Fibroblast of peridontal ligament (primary cell): ENCODE data around the gene P4HA2.

Experiments used
- DNase-seq: peaks from one replicate; pipeline ENCODE4 v3.0.0-alpha.2; 2010; ENCODE audit errors: extremely low read depth

Gene P4HA2

GRCh38 chr5:132264546-132265335 lies 37.1 kb upstream of the P4HA2 start:
- no peak for DNase-seq

GRCh38 chr5:132263548-132264261 lies 36.1 kb upstream of the P4HA2 start:
- DNase-seq = peak; percentile 89

GRCh38 chr5:132262882-132263547 lies 35.4 kb upstream of the P4HA2 start:
- no peak for DNase-seq

- DNase-seq = no peak
These were observed 34.5 kb upstream of the P4HA2 start for GRCh38 chr5:132261881-132262845.

GRCh38 chr5:132260714-132261551 lies 33.3 kb upstream of the P4HA2 start:
- DNase-seq = peak; percentile 74

GRCh38 chr5:132260051-132260450 lies 32.4 kb upstream of the P4HA2 start:
- DNase-seq = peak; percentile 9

GRCh38 chr5:132259069-132259851 lies 31.6 kb upstream of the P4HA2 start:
- peak; percentile 91 for DNase-seq

GRCh38 chr5:132258102-132259068 lies 30.7 kb upstream of the P4HA2 start:
- DNase-seq = peak; percentile 47

- peak; percentile 32 for DNase-seq
These were observed 29.8 kb upstream of the P4HA2 start, which contains the start of gene PDLIM4 for GRCh38 chr5:132257131-132258101. PDLIM4 (plus strand) TSS chr5:132257696; CDS start chr5:132257735, 39 bp downstream.

- no peak for DNase-seq
These were observed 29.1 kb upstream of the P4HA2 start for GRCh38 chr5:132256783-132257130.

GRCh38 chr5:132256086-132256782 lies 28.6 kb upstream of the P4HA2 start:
- no peak for DNase-seq

- no peak for DNase-seq
These were observed 26.8 kb upstream of the P4HA2 start for GRCh38 chr5:132254321-132254977.

- no peak for DNase-seq
These were observed 26.0 kb upstream of the P4HA2 start for GRCh38 chr5:132253452-132254320.

GRCh38 chr5:132253008-132253441 lies 25.4 kb upstream of the P4HA2 start:
- DNase-seq = no peak

- peak; percentile 29 for DNase-seq
These were observed 23.6 kb upstream of the P4HA2 start for GRCh38 chr5:132251220-132251725.
